IMR-90 (cell line): Measurements from ENCODE around the gene ITGB5. TPM values are rescaled to one million over a fixed set of nuclear protein-coding genes. Genes with fewer than 3 reads are reported as not detected.

ENCODE experiments used
- ATAC-seq: fragments of 200-7000 bp; cut with Tn5 transposase; 2 replicates; pipeline ENCODE4 v1.9.1; 2020; ENCODE audit warnings: low read depth, mild to moderate bottlenecking, moderate library complexity
- BruUV-seq: library from RNA; stranded (reverse); fragments of 400-500 nt; replicated peaks from 2 replicates; lab custom pipeline; 2021; lab: Mats Ljungman, UMichigan
- CTCF ChIA-PET: fragments of 300-600 bp; formaldehyde crosslinking; extraction: SDS; loops from one replicate; lab custom pipeline; 2021; ENCODE audit warnings: antibody characterized with exemption; lab: Yijun Ruan, JAX
- POLR2A ChIA-PET: fragments of 300-600 bp; sonication (Branson Sonifier 250); formaldehyde crosslinking; loops from one replicate; lab custom pipeline; 2022; ENCODE audit warnings: antibody characterized with exemption; ENCODE audit not compliant: unreplicated experiment; lab: Charles Lee
- DNase-seq: peaks from one replicate; pipeline ENCODE4 v3.0.0; 2013
- H2AFZ ChIP-seq: replicated peaks from 2 replicates; pipeline ENCODE3; 2013; ENCODE audit warnings: low read length, mild to moderate bottlenecking; ENCODE audit not compliant: poor library complexity
- H2AK5ac ChIP-seq: 2 replicates; pipeline ENCODE4 v1.6.1; 2013; ENCODE audit warnings: low read depth, low read length, inconsistent platforms
- H2AK9ac ChIP-seq: replicated peaks from 2 replicates; pipeline ENCODE3; 2013; ENCODE audit warnings: mild to moderate bottlenecking, low read depth, low read length, moderate library complexity; ENCODE audit not compliant: poor library complexity
- H2BK120ac ChIP-seq: 2 replicates; pipeline ENCODE4 v1.6.1; 2013; ENCODE audit warnings: low read depth, low read length, inconsistent platforms
- H2BK15ac ChIP-seq: 3 replicates; pipeline ENCODE4 v1.6.1; 2013; ENCODE audit warnings: low read depth, low read length, inconsistent platforms
- H2BK20ac ChIP-seq: 2 replicates; pipeline ENCODE4 v1.6.1; 2013; ENCODE audit warnings: low read depth, mild to moderate bottlenecking, inconsistent platforms, low read length, moderate library complexity
- H2BK5ac ChIP-seq: 2 replicates; pipeline ENCODE4 v1.6.1; 2013; ENCODE audit warnings: mild to moderate bottlenecking, low read depth, low read length, inconsistent platforms; ENCODE audit not compliant: poor library complexity, severe bottlenecking
- H3K14ac ChIP-seq: replicated peaks from 2 replicates; pipeline ENCODE4 v1.6.1; 2013; ENCODE audit warnings: low read depth, low read length, inconsistent platforms
- H3K18ac ChIP-seq: 2 replicates; pipeline ENCODE4 v1.6.1; 2013; ENCODE audit warnings: low read depth, low read length, control low read depth
- H3K23ac ChIP-seq: 2 replicates; pipeline ENCODE4 v1.6.1; 2013; ENCODE audit warnings: low read depth, low read length, inconsistent platforms
- H3K27ac ChIP-seq: 2 replicates; pipeline ENCODE4 v1.5.1; 2013; ENCODE audit warnings: mild to moderate bottlenecking, control low read depth, low read length; ENCODE audit not compliant: insufficient read depth
- H3K27me3 ChIP-seq: 2 replicates; pipeline ENCODE4 v1.6.1; 2013; ENCODE audit warnings: low read length; ENCODE audit not compliant: control insufficient read depth, insufficient read depth
- H3K36me3 ChIP-seq: 2 replicates; pipeline ENCODE4 v1.6.1; 2013; ENCODE audit warnings: low read length, mixed read lengths; ENCODE audit not compliant: control insufficient read depth, insufficient read depth
- H3K4ac ChIP-seq: 2 replicates; pipeline ENCODE4 v1.6.1; 2013; ENCODE audit warnings: low read depth, low read length, inconsistent platforms
- H3K4me1 ChIP-seq: 2 replicates; pipeline ENCODE4 v1.6.1; 2013; ENCODE audit warnings: low read length, mixed read lengths; ENCODE audit not compliant: control insufficient read depth, insufficient read depth
- H3K4me2 ChIP-seq: 2 replicates; pipeline ENCODE4 v1.6.1; 2013; ENCODE audit warnings: low read depth, mild to moderate bottlenecking, control low read depth, low read length, moderate library complexity
- H3K4me3 ChIP-seq: 2 replicates; pipeline ENCODE4 v1.5.1; 2013; ENCODE audit warnings: low read depth, mild to moderate bottlenecking, control low read depth, low read length, moderate library complexity; ENCODE audit not compliant: insufficient read depth
- H3K56ac ChIP-seq: 2 replicates; pipeline ENCODE4 v1.6.1; 2013; ENCODE audit warnings: low read length, inconsistent platforms; ENCODE audit not compliant: insufficient read depth; ENCODE audit errors: extremely low read depth
- H3K79me1 ChIP-seq, 2 experiments: 2 replicates each; pipeline ENCODE4 v1.6.1; 2013; ENCODE audit warnings: low read length in 2 of 2, inconsistent platforms in 1 of 2, low read depth in 1 of 2
- H3K9ac ChIP-seq: 2 replicates; pipeline ENCODE4 v1.6.1; 2013; ENCODE audit warnings: low read depth, low read length, control low read depth
- H3K9me1 ChIP-seq: 2 replicates; pipeline ENCODE4 v1.6.1; 2013; ENCODE audit warnings: low read length, inconsistent platforms; ENCODE audit not compliant: insufficient read depth
- H3K9me3 ChIP-seq: 2 replicates; pipeline ENCODE4 v1.6.1; 2013; ENCODE audit warnings: low read length; ENCODE audit not compliant: control insufficient read depth, insufficient read depth
- H4K20me1 ChIP-seq: 2 replicates; pipeline ENCODE4 v1.6.1; 2013; ENCODE audit warnings: low read length, inconsistent platforms; ENCODE audit not compliant: insufficient read depth
- H4K5ac ChIP-seq: 2 replicates; pipeline ENCODE4 v1.6.1; 2013; ENCODE audit warnings: mild to moderate bottlenecking, low read depth, low read length, control low read depth
- H4K8ac ChIP-seq, 2 experiments: 2 replicates each; pipeline ENCODE4 v1.6.1; 2013; ENCODE audit warnings: low read depth in 2 of 2, low read length in 2 of 2, control low read depth in 1 of 2, inconsistent platforms in 1 of 2
- H4K91ac ChIP-seq: 2 replicates; pipeline ENCODE4 v1.6.1; 2013; ENCODE audit warnings: low read depth, low read length, inconsistent platforms; ENCODE audit not compliant: insufficient read depth
- BHLHE40 ChIP-seq: fragments of 150-350 bp; IDR thresholded peaks from 2 replicates; pipeline ENCODE4 v1.6.1; 2016; ENCODE audit warnings: mild to moderate bottlenecking, low read depth, low read length
- CEBPB ChIP-seq: IDR thresholded peaks from 2 replicates; pipeline ENCODE4 v1.6.1; 2012; ENCODE audit warnings: low read depth, low read length, improper control_type of control experiment
- FOS ChIP-seq: fragments of 150-350 bp; IDR thresholded peaks from 2 replicates; pipeline ENCODE4 v1.6.1; 2016; ENCODE audit warnings: low read depth, low read length
- MAFK ChIP-seq: IDR thresholded peaks from 2 replicates; pipeline ENCODE4 v1.6.1; 2012; ENCODE audit warnings: low read depth, low read length, improper control_type of control experiment
- RAD21 ChIP-seq: IDR thresholded peaks from 2 replicates; pipeline ENCODE4 v1.6.1; 2012; ENCODE audit warnings: low read length, improper control_type of control experiment
- RCOR1 ChIP-seq: IDR thresholded peaks from 2 replicates; pipeline ENCODE4 v1.6.1; 2012; ENCODE audit warnings: mild to moderate bottlenecking, low read length, improper control_type of control experiment; ENCODE audit not compliant: insufficient replicate concordance
- SMC3 ChIP-seq: fragments of 150-350 bp; IDR thresholded peaks from 2 replicates; pipeline ENCODE4 v1.6.1; 2016; ENCODE audit warnings: low read depth, mild to moderate bottlenecking, antibody characterized with exemption, low read length, moderate library complexity
- WGBS, 2 experiments: methylation state at CpG; one replicate each; pipeline versions ENCODE4 v1.1.5 to v1.1.7; 2013; ENCODE audit warnings: missing lambda C conversion rate in 2 of 2; ENCODE audit not compliant: insufficient read length in 1 of 2; ENCODE audit errors: extremely low coverage in 2 of 2; 5-methylcytosine and 5-hydroxymethylcytosine counted together
- dilution Hi-C: fragments of 300-500 bp; cut with HindIII; formaldehyde crosslinking; loops from one replicate; pipeline ENCODE4 v1.14.3; 2018; ENCODE audit warnings: low sequenced_read_pairs; ENCODE audit not compliant: unreplicated experiment
- in situ Hi-C: fragments of 300-500 bp; cut with MboI; formaldehyde crosslinking; loops from 3 replicates; pipeline ENCODE4 v1.14.3; 2019; ENCODE audit warnings: low sequenced_read_pairs, inconsistent platforms, mixed read lengths
- intact Hi-C: fragments of 100-400 bp; cut with micrococcal nuclease; formaldehyde crosslinking; loops from 2 replicates; pipeline ENCODE4 v1.10.0; 2022
- polyA plus RNA-seq, 3 experiments: library from polyadenylated mRNA; depleted of rRNA; stranded (reverse); fragments of >200 nt; gene quantifications; 2 replicates each; pipeline ENCODE4 v1.2.3, GENCODE V29; 2012; ENCODE audit warnings: low replicate concordance in 1 of 3
- total RNA-seq: library from RNA; depleted of rRNA; stranded (reverse); fragments of >200 nt; gene quantifications from 2 replicates; pipeline ENCODE4 v1.2.3, GENCODE V29; 2012

Gene ITGB5
- total and polyA plus RNA-seq, 2 of the 4 experiments (the other 2 are of a cell fraction): 85.0 to 101 TPM

GRCh38 chr3:124752051-124752450, 135.1 kb downstream of the ITGB5 start:
- Histone ChIP-seq H3K14ac (no peak overlapping the region), H2AK9ac (no peak overlapping the region), H3K36me3 (no peaks in the 10 kb centered on the region; the same call in 1 of the 2 replicates), H2BK5ac (no peak overlapping the region), H4K5ac (no peak overlapping the region), H3K27me3 (no peaks in the 10 kb centered on the region), H3K79me1 (no peaks in the 10 kb centered on the region), H2AK5ac (no peak overlapping the region), H4K20me1 (no peaks in the 10 kb centered on the region), H3K9ac (no peak overlapping the region), H3K56ac (no peak overlapping the region), H4K91ac (no peak overlapping the region), H3K4me2 (no peak overlapping the region), H2BK120ac (no peak overlapping the region), H3K4me1 (no peaks in the 10 kb centered on the region), H3K27ac (no peak overlapping the region), H2BK20ac (no peak overlapping the region), H3K23ac (no peak overlapping the region), H3K9me3 (no peaks in the 10 kb centered on the region), H3K9me1 (peaks cover 5% of the 10 kb centered on the region), H2AFZ (no peak overlapping the region), H3K4me3 (no peak overlapping the region), H2BK15ac (no peak overlapping the region), H3K4ac (no peak overlapping the region), H4K8ac (no peak overlapping the region), H3K18ac (no peak overlapping the region)
- CTCF ChIA-PET: no interaction called here
- BruUV-seq: no TSS peak
- ATAC-seq: no peak
- DNase-seq: no peak
- WGBS, 2 experiments: 82% methylated on average over 1 of the region's 3 CpGs; no CpG with 5 or more reads in 1 of the 2 experiments
- dilution Hi-C loops (loop anchor here (25.0 kb wide), 1 partner anchor 135 kb away; the partner anchor contains the start of gene ITGB5), intact Hi-C loops (no loop called here), in situ Hi-C loops (no loop called here)
- POLR2A ChIA-PET: no interaction called here
- TF ChIP-seq CEBPB: no peak
- no peak for TF ChIP-seq MAFK
- no peak for TF ChIP-seq BHLHE40
- TF ChIP-seq SMC3: no peak
- no peak for TF ChIP-seq RCOR1
- no peak for TF ChIP-seq RAD21
- TF ChIP-seq FOS: no peak
